HCT116 (cell line): ENCODE data around the gene HNRNPU. TPM values are rescaled to one million over a fixed set of nuclear protein-coding genes. Genes with fewer than 3 reads are reported as not detected.

ENCODE experiments used
- ATAC-seq: fragments of 200-7000 bp; cut with Tn5 transposase; 2 replicates; pipeline ENCODE4 v1.9.1; 2020; ENCODE audit warnings: mild to moderate bottlenecking, moderate library complexity
- BruUV-seq: library from RNA; stranded (reverse); fragments of 400-500 nt; replicated peaks from 2 replicates; lab custom pipeline; 2021; lab: Mats Ljungman, UMichigan
- CTCF ChIA-PET: fragments of 300-600 bp; sonication (Branson Sonifier 250); formaldehyde crosslinking; loops from one replicate; lab custom pipeline; 2021; ENCODE audit warnings: antibody characterized with exemption; lab: Charles Lee
- POLR2A ChIA-PET: fragments of 300-600, 350-600 bp; sonication (Branson Sonifier 250); formaldehyde crosslinking; loops from one replicate; lab custom pipeline; 2021; ENCODE audit warnings: antibody characterized with exemption; lab: Charles Lee
- RAD21 ChIA-PET, 2 experiments: fragments of 300-600 bp; sonication (Branson Sonifier 250); formaldehyde crosslinking; loops; one replicate each; lab custom pipeline; 2023; ENCODE audit warnings: low total read pairs in 2 of 2; ENCODE audit not compliant: uncharacterized antibody in 2 of 2, unreplicated experiment in 2 of 2, low non-redundant PET in 1 of 2; lab: Charles Lee
- DNase-seq: peaks from one replicate; pipeline ENCODE4 v3.0.0-alpha.2; 2010; ENCODE audit warnings: low read depth, low spot score
- H2AFZ ChIP-seq: fragments of 200-600 bp; shearing (Covaris generic), sonication (generic); 2 replicates; pipeline ENCODE4 v1.6.1; 2017; ENCODE audit warnings: low read depth, mixed run types, mixed read lengths, antibody characterized with exemption, low read length; ENCODE audit not compliant: poor library complexity, severe bottlenecking
- H3K27ac ChIP-seq: 2 replicates; pipeline ENCODE4 v1.5.1; 2012; ENCODE audit warnings: low read depth, low read length
- H3K27me3 ChIP-seq: fragments of 200-600 bp; sonication (generic); 2 replicates; pipeline ENCODE4 v1.6.1; 2016; ENCODE audit warnings: mixed run types, low read length, mixed read lengths; ENCODE audit not compliant: insufficient read depth
- H3K36me3 ChIP-seq, 2 experiments: fragments of 200-500 bp in 1 of 2; fragments of 200-600 bp in 1 of 2; sonication (Bioruptor generic) in 1 of 2; sonication (generic) in 1 of 2; 2 replicates each; pipeline versions ENCODE4 v1.5.1 to v1.6.1; 2014 to 2016; ENCODE audit warnings: low read length in 2 of 2, inconsistent platforms in 1 of 2, mixed read lengths in 1 of 2, mixed run types in 1 of 2; ENCODE audit not compliant: insufficient read depth in 2 of 2, control insufficient read depth in 1 of 2
- H3K4me1 ChIP-seq, 2 experiments: fragments of 200-600 bp in 1 of 2; sonication (generic) in 1 of 2; 2 replicates each; pipeline versions ENCODE4 v1.5.1 to v1.6.1; 2012 to 2017; ENCODE audit warnings: low read length in 2 of 2, inconsistent platforms in 1 of 2, mild to moderate bottlenecking in 1 of 2, mixed read lengths in 1 of 2, mixed run types in 1 of 2, moderate library complexity in 1 of 2; ENCODE audit not compliant: insufficient read depth in 2 of 2, control insufficient read depth in 1 of 2
- H3K4me2 ChIP-seq: fragments of 200-600 bp; sonication (generic); 2 replicates; pipeline ENCODE4 v1.6.1; 2017; ENCODE audit warnings: mixed run types, low read length, mixed read lengths
- H3K4me3 ChIP-seq, 2 experiments: fragments of 200-600 bp in 1 of 2; sonication (generic) in 1 of 2; replicated peaks in 1 of 2; 2 replicates each; pipeline ENCODE4 v1.5.1; 2011 to 2016; ENCODE audit warnings: low read length in 2 of 2, control low read depth in 1 of 2, low read depth in 1 of 2, mild to moderate bottlenecking in 1 of 2, mixed read lengths in 1 of 2, mixed run types in 1 of 2
- H3K79me2 ChIP-seq: fragments of 200-600 bp; sonication (generic); 2 replicates; pipeline ENCODE4 v1.6.1; 2017; ENCODE audit warnings: mild to moderate bottlenecking, mixed run types, low read length, moderate library complexity, mixed read lengths; ENCODE audit not compliant: insufficient read depth
- H3K9ac ChIP-seq: fragments of 200-600 bp; sonication (generic); 2 replicates; pipeline ENCODE4 v1.6.1; 2016; ENCODE audit warnings: low read length, mixed read lengths
- H3K9me2 ChIP-seq: fragments of 200-600 bp; sonication (generic), shearing (Covaris generic); 2 replicates; pipeline ENCODE4 v1.6.1; 2017; ENCODE audit warnings: mixed run types, mild to moderate bottlenecking, moderate library complexity; ENCODE audit not compliant: insufficient read depth
- H3K9me3 ChIP-seq, 2 experiments: fragments of 200-500 bp in 1 of 2; fragments of 200-600 bp in 1 of 2; sonication (Bioruptor generic) in 1 of 2; sonication (generic) in 1 of 2; 2 replicates each; pipeline ENCODE4 v1.6.1; 2014 to 2017; ENCODE audit warnings: low read length in 2 of 2, mixed read lengths in 2 of 2, inconsistent platforms in 1 of 2, low read depth in 1 of 2, mild to moderate bottlenecking in 1 of 2, mixed run types in 1 of 2, moderate library complexity in 1 of 2; ENCODE audit not compliant: control insufficient read depth in 1 of 2, insufficient read depth in 1 of 2
- H4K20me1 ChIP-seq: fragments of 200-600 bp; sonication (generic), shearing (Covaris generic); 2 replicates; pipeline ENCODE4 v1.6.1; 2017; ENCODE audit warnings: mixed run types, mild to moderate bottlenecking, moderate library complexity; ENCODE audit not compliant: insufficient read depth
- CEBPB ChIP-seq: IDR thresholded peaks from 2 replicates; pipeline ENCODE4 v1.6.1; 2012; ENCODE audit warnings: low read depth
- ELF1 ChIP-seq: IDR thresholded peaks from 2 replicates; pipeline ENCODE4 v1.6.1; 2012; ENCODE audit warnings: low read depth, borderline replicate concordance
- EZH2 ChIP-seq: fragments of 200-600 bp; sonication (generic); IDR thresholded peaks from 2 replicates; pipeline ENCODE4 v1.6.1; 2017; ENCODE audit warnings: antibody characterized with exemption, mixed run types
- JUND ChIP-seq: IDR thresholded peaks from 2 replicates; pipeline ENCODE4 v1.6.1; 2012
- POLR2A ChIP-seq: IDR thresholded peaks from 2 replicates; pipeline ENCODE4 v1.7.0; 2011; ENCODE audit warnings: borderline replicate concordance; ENCODE audit not compliant: insufficient read depth, insufficient read length; ENCODE audit errors: extremely low read depth
- SRF ChIP-seq: IDR thresholded peaks from 2 replicates; pipeline ENCODE4 v1.6.1; 2012; ENCODE audit warnings: low read depth
- TCF7L2 ChIP-seq: IDR thresholded peaks from 2 replicates; pipeline ENCODE4 v1.7.0; 2011; ENCODE audit warnings: borderline replicate concordance, inconsistent platforms; ENCODE audit not compliant: insufficient read depth, insufficient read length; ENCODE audit errors: extremely low read depth
- YY1 ChIP-seq: IDR thresholded peaks from 2 replicates; pipeline ENCODE4 v1.6.1; 2011; ENCODE audit warnings: low read length, low read depth, moderate library complexity, mild to moderate bottlenecking; ENCODE audit not compliant: insufficient replicate concordance; ENCODE audit errors: extremely low read depth
- ZNF274 ChIP-seq: fragments of 200-500 bp; sonication (Bioruptor generic); IDR thresholded peaks from 2 replicates; pipeline ENCODE4 v1.6.1; 2014; ENCODE audit warnings: mild to moderate bottlenecking, low read depth, low read length, inconsistent platforms
- intact Hi-C: fragments of 100-400 bp; cut with micrococcal nuclease; formaldehyde crosslinking; loops from 2 replicates; pipeline ENCODE4 v1.10.0; 2022
- total RNA-seq: library from RNA; stranded (reverse); gene quantifications from one replicate; pipeline ENCODE4 v1.2.1, GENCODE V29; 2021; ENCODE audit not compliant: unreplicated experiment
- TF ChIP-seq, protein P1 (sequence below): IDR thresholded peaks from 2 replicates; pipeline ENCODE4 v1.6.1; 2012
- TF ChIP-seq, protein P2 (sequence below): IDR thresholded peaks from 2 replicates; pipeline ENCODE4 v1.6.1; 2012; ENCODE audit warnings: low read depth

The HNRNPU gene
- total RNA-seq, 1 experiment from 2014 or later, result 424 TPM

DNA sequence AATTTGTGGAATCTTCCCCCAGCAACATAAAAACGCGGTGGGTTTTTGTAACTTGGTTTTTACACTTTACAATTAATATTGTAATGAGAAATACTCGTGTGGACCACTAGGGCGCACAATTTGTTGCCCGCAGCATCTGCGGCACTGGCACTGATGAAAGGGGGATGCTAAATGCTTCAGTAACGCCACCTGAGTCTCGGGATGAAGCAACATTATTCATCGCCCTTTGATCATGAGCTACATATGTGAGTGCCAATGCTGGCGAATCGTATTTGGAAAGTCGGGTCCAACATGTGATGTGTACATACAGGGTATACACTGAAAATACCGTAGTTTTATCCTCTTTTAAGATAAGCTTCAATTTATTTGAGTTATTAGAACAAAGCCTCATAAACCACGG, 63.1 kb downstream of the HNRNPU start (continued):
- no peak for TF ChIP-seq POLR2A
- TF ChIP-seq, protein P1, sequence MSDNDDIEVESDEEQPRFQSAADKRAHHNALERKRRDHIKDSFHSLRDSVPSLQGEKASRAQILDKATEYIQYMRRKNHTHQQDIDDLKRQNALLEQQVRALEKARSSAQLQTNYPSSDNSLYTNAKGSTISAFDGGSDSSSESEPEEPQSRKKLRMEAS, result peak; percentile 42; the same call in 1 of the 2 replicates

DNA sequence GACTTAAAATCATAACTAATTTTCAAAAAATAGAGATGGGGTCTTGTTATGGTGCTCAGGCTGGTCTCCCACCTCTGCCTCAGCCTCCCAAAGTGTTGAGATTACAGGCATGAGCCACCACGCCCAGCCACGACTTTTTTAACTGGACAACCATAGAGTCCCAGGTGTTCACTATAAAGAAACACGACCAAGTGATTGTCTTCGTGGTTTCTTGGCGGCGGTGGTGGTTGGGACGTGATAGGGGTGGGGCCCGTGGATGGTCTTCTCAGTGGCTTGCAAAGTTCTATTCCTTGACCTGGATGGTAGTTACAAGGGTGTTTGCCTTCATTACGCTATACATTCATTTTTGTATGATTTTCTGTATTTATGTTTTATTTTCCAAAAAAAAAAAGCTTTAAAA, 63.5 kb downstream of the HNRNPU start:
- H3K79me2 ChIP-seq, result no peaks in the 10 kb centered on the region
- ChIA-PET POLR2A (interaction anchor here (0.9 kb wide), 1 partner anchor 201 kb away, joined by 3 read pairs; no protein-coding TSS in a partner anchor), RAD21 (interaction anchor here in 1 of 2 experiments (2.2 kb wide), 1 partner anchor 242 kb away, joined by 11 read pairs; no protein-coding TSS in a partner anchor)

More for the DNA sequence above, 63.5 kb downstream of the HNRNPU start:
- H3K36me3 ChIP-seq, result no peaks in the 10 kb centered on the region
- peak overlapping the region; percentile 60 for H3K4me2 ChIP-seq
- no peaks in the 10 kb centered on the region for H3K27me3 ChIP-seq
- no peak overlapping the region for H3K9ac ChIP-seq
- ATAC-seq (peak; percentile 33; the same call in 1 of the 2 replicates), DNase-seq (no peak)
- TF ChIP-seq ELF1, result no peak
- no peak for TF ChIP-seq EZH2
- TF ChIP-seq, protein P1, result no peak
- TF ChIP-seq, protein P2, sequence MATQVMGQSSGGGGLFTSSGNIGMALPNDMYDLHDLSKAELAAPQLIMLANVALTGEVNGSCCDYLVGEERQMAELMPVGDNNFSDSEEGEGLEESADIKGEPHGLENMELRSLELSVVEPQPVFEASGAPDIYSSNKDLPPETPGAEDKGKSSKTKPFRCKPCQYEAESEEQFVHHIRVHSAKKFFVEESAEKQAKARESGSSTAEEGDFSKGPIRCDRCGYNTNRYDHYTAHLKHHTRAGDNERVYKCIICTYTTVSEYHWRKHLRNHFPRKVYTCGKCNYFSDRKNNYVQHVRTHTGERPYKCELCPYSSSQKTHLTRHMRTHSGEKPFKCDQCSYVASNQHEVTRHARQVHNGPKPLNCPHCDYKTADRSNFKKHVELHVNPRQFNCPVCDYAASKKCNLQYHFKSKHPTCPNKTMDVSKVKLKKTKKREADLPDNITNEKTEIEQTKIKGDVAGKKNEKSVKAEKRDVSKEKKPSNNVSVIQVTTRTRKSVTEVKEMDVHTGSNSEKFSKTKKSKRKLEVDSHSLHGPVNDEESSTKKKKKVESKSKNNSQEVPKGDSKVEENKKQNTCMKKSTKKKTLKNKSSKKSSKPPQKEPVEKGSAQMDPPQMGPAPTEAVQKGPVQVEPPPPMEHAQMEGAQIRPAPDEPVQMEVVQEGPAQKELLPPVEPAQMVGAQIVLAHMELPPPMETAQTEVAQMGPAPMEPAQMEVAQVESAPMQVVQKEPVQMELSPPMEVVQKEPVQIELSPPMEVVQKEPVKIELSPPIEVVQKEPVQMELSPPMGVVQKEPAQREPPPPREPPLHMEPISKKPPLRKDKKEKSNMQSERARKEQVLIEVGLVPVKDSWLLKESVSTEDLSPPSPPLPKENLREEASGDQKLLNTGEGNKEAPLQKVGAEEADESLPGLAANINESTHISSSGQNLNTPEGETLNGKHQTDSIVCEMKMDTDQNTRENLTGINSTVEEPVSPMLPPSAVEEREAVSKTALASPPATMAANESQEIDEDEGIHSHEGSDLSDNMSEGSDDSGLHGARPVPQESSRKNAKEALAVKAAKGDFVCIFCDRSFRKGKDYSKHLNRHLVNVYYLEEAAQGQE, result no peak
- TF ChIP-seq TCF7L2, result no peak
- TF ChIP-seq ZNF274, result no peak
- no peak for TF ChIP-seq SRF
- no peak for TF ChIP-seq JUND
- TF ChIP-seq POLR2A, result no peak
- no peak for TF ChIP-seq YY1
- TF ChIP-seq CEBPB, result no peak
- CTCF ChIA-PET, result interaction anchor here (0.9 to 2.1 kb wide), 5 partner anchors 10 to 242 kb away, joined by 3 to 26 read pairs (median 4); no protein-coding TSS in a partner anchor
- no peak overlapping the region for H3K27ac ChIP-seq
- H3K4me3 ChIP-seq, result no peak overlapping the region
- intact Hi-C loops, result loop anchor here (1.0 kb wide), 1 partner anchor 241 kb away; no protein-coding TSS in a partner anchor
- H2AFZ ChIP-seq, result peak overlapping the region; percentile 96
- H3K9me3 ChIP-seq, result no peaks in the 10 kb centered on the region
- H3K4me1 ChIP-seq, result peaks cover 7 to 9% of the 10 kb centered on the region in 2 experiments; a peak in 3 of 4 replicates
- no peaks in the 10 kb centered on the region for H3K9me2 ChIP-seq
- H4K20me1 ChIP-seq, result no peaks in the 10 kb centered on the region
- no TSS peak for BruUV-seq

Other genes starting within 250 kb of the HNRNPU start
- 44.6 TPM for gene DESI2, start 211.4 kb downstream of the HNRNPU start, total RNA-seq
- gene COX20, start 28.9 kb downstream of the HNRNPU start, total RNA-seq, result 48.1 TPM